Spleen (tissue), 7 donors: Measurements from ENCODE around the gene CUX1.

Experiments used
- POLR2A ChIP-seq, 3 donors: fragments of 450-650 bp; IDR thresholded peaks; one replicate each; pipeline ENCODE4 v1.5.1; 2017; ENCODE audit warnings: antibody characterized with exemption in 3 of 3, mild to moderate bottlenecking in 1 of 3
- TF ChIP-seq, protein P1 (sequence below), 11 experiments: fragments of 200-600 bp in 7 of 11; fragments of 450-650 bp in 4 of 11; sonication (generic) in 4 of 11; IDR thresholded peaks in 8 of 11; conservative IDR thresholded peaks in 3 of 11; 1 replicate in 7 of 11; 2 replicates in 4 of 11; pipeline versions ENCODE4 v1.4.0 to v1.8.0; 2016 to 2021; ENCODE audit warnings: antibody characterized with exemption in 11 of 11, inconsistent platforms in 4 of 11, mild to moderate bottlenecking in 1 of 11
- donor health status: DM: no; HTN: no; CAD: no; lungs with moderate emphysema.
- donor health status: DM: no; HTN: no; CAD: no.
- donor health status: DM: no; HTN: no; CAD: no.

DNA sequence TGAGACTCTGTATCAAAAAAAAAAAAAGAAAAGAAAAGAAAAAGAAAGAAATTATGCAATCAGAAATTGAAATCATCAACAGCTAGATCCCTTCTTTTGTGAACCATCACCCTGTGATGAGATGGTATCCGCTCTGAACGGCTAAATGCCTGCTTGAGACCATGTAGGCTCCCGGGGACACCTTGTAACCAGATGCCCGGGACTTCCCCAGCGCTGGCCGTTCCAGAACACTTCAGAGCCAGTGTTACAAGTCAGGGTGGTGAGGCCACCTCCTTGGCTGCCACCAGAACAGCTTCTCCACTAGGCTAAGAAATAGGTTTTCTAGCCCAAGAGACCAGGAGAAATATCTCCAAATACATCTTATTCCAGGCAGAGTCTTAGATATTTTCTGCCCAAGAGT is 349.8 kb downstream of the CUX1 start:
- TF ChIP-seq, protein P1, sequence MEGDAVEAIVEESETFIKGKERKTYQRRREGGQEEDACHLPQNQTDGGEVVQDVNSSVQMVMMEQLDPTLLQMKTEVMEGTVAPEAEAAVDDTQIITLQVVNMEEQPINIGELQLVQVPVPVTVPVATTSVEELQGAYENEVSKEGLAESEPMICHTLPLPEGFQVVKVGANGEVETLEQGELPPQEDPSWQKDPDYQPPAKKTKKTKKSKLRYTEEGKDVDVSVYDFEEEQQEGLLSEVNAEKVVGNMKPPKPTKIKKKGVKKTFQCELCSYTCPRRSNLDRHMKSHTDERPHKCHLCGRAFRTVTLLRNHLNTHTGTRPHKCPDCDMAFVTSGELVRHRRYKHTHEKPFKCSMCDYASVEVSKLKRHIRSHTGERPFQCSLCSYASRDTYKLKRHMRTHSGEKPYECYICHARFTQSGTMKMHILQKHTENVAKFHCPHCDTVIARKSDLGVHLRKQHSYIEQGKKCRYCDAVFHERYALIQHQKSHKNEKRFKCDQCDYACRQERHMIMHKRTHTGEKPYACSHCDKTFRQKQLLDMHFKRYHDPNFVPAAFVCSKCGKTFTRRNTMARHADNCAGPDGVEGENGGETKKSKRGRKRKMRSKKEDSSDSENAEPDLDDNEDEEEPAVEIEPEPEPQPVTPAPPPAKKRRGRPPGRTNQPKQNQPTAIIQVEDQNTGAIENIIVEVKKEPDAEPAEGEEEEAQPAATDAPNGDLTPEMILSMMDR (IDR thresholded peaks at IDR 0.05 in 8 of 11, conservative IDR thresholded peaks at IDR 0.05 in 3 of 11), result no peak
- TF ChIP-seq POLR2A (IDR thresholded peaks at IDR 0.05), result no peak
